Neuronal stem cell (in vitro differentiated cells): ENCODE measurements around the gene SLC38A1.
"Not testable (repeated sequence)": the region's sequence is repeated elsewhere in the genome, so short reads cannot be mapped to it uniquely, and the experiment has no call there.

ENCODE experiments used
- DNase-seq: peaks from one replicate; pipeline ENCODE4 v3.0.0-alpha.2; 2013; ENCODE audit warnings: low spot score
- H2AFZ ChIP-seq: one replicate; pipeline ENCODE4 v1.6.1; 2013; ENCODE audit warnings: mild to moderate bottlenecking, low read length, inconsistent platforms
- H2AK5ac ChIP-seq: 2 replicates; pipeline ENCODE4 v1.6.1; 2013; ENCODE audit warnings: low read depth, mild to moderate bottlenecking, inconsistent platforms, low read length, moderate library complexity, mixed read lengths
- H2BK120ac ChIP-seq: 2 replicates; pipeline ENCODE4 v1.6.1; 2013; ENCODE audit warnings: low read depth, mild to moderate bottlenecking, inconsistent platforms, low read length, moderate library complexity, mixed read lengths
- H2BK12ac ChIP-seq: one replicate; pipeline ENCODE4 v1.6.1; 2013; ENCODE audit warnings: low read length, inconsistent platforms
- H2BK15ac ChIP-seq: 2 replicates; pipeline ENCODE4 v1.6.1; 2013; ENCODE audit warnings: mild to moderate bottlenecking, low read length, inconsistent platforms, mixed read lengths
- H2BK5ac ChIP-seq: one replicate; pipeline ENCODE4 v1.6.1; 2013; ENCODE audit warnings: inconsistent platforms, mild to moderate bottlenecking, low read length, moderate library complexity
- H3K14ac ChIP-seq: one replicate; pipeline ENCODE4 v1.6.1; 2013; ENCODE audit warnings: low read length, inconsistent platforms
- H3K18ac ChIP-seq: 2 replicates; pipeline ENCODE4 v1.6.1; 2013; ENCODE audit warnings: low read length, inconsistent platforms
- H3K23ac ChIP-seq: 2 replicates; pipeline ENCODE4 v1.6.1; 2013; ENCODE audit warnings: low read depth, mild to moderate bottlenecking, mixed read lengths, low read length, inconsistent platforms; ENCODE audit not compliant: poor library complexity
- H3K27ac ChIP-seq: replicated peaks from 3 replicates; pipeline ENCODE4 v1.5.1; 2013; ENCODE audit warnings: low read length, inconsistent platforms
- H3K27me3 ChIP-seq, 3 experiments: 2 replicates each; pipeline ENCODE4 v1.6.1; 2013; ENCODE audit warnings: low read length in 3 of 3, mild to moderate bottlenecking in 2 of 3, inconsistent platforms in 1 of 3, low read depth in 1 of 3, mixed read lengths in 1 of 3, moderate library complexity in 1 of 3; ENCODE audit not compliant: control insufficient read depth in 3 of 3, insufficient read depth in 3 of 3
- H3K36me3 ChIP-seq, 2 donors: replicated peaks in 1 of 2; 2 replicates each; pipeline ENCODE4 v1.6.1; 2013; ENCODE audit warnings: low read length in 2 of 2; ENCODE audit not compliant: control insufficient read depth in 2 of 2, insufficient read depth in 2 of 2
- H3K4ac ChIP-seq: 2 replicates; pipeline ENCODE4 v1.6.1; 2013; ENCODE audit warnings: inconsistent platforms, mild to moderate bottlenecking, low read length, moderate library complexity
- H3K4me1 ChIP-seq, 2 donors: 1 replicate in 1 of 2; 2 replicates in 1 of 2; pipeline ENCODE4 v1.6.1; 2013; ENCODE audit warnings: low read length in 2 of 2, low read depth in 1 of 2; ENCODE audit not compliant: control insufficient read depth in 2 of 2, insufficient read depth in 1 of 2
- H3K4me2 ChIP-seq: one replicate; pipeline ENCODE4 v1.6.1; 2013; ENCODE audit warnings: mild to moderate bottlenecking, low read length, inconsistent platforms; ENCODE audit not compliant: insufficient read depth, poor library complexity, severe bottlenecking
- H3K4me3 ChIP-seq, 2 donors: 2 replicates each; pipeline ENCODE4 v1.5.1; 2013; ENCODE audit warnings: low read length in 2 of 2, mild to moderate bottlenecking in 2 of 2, inconsistent platforms in 1 of 2, moderate library complexity in 1 of 2
- H3K79me1 ChIP-seq: one replicate; pipeline ENCODE4 v1.6.1; 2013; ENCODE audit warnings: low read depth, mild to moderate bottlenecking, inconsistent platforms, low read length, moderate library complexity
- H3K9ac ChIP-seq: one replicate; pipeline ENCODE4 v1.6.1; 2013; ENCODE audit warnings: mild to moderate bottlenecking, low read depth, low read length, inconsistent platforms; ENCODE audit not compliant: poor library complexity
- H3K9me3 ChIP-seq, 2 donors: replicated peaks in 1 of 2; 2 replicates each; pipeline versions ENCODE3 to v1.6.1; 2013; ENCODE audit warnings: low read length in 2 of 2, mild to moderate bottlenecking in 2 of 2, inconsistent platforms in 1 of 2, low read depth in 1 of 2, mixed read lengths in 1 of 2, moderate library complexity in 1 of 2; ENCODE audit not compliant: control insufficient read depth in 2 of 2, insufficient read depth in 1 of 2
- H4K8ac ChIP-seq: one replicate; pipeline ENCODE4 v1.6.1; 2013; ENCODE audit warnings: low read depth, mild to moderate bottlenecking, inconsistent platforms, low read length, moderate library complexity
- H4K91ac ChIP-seq: one replicate; pipeline ENCODE4 v1.6.1; 2013; ENCODE audit warnings: low read length, low read depth, mild to moderate bottlenecking, inconsistent platforms; ENCODE audit not compliant: poor library complexity
- WGBS, 2 donors: extraction: QIAGEN DNeasy Blood & Tissue Kit; methylation state at CpG; one replicate each; pipeline ENCODE4 v1.1.7; 2013; ENCODE audit warnings: missing lambda C conversion rate in 2 of 2, mixed read lengths in 1 of 2; ENCODE audit not compliant: insufficient read length in 2 of 2, insufficient replicate concordance in 1 of 2; ENCODE audit errors: extremely low coverage in 2 of 2; 5-methylcytosine and 5-hydroxymethylcytosine counted together

The SLC38A1 gene

DNA sequence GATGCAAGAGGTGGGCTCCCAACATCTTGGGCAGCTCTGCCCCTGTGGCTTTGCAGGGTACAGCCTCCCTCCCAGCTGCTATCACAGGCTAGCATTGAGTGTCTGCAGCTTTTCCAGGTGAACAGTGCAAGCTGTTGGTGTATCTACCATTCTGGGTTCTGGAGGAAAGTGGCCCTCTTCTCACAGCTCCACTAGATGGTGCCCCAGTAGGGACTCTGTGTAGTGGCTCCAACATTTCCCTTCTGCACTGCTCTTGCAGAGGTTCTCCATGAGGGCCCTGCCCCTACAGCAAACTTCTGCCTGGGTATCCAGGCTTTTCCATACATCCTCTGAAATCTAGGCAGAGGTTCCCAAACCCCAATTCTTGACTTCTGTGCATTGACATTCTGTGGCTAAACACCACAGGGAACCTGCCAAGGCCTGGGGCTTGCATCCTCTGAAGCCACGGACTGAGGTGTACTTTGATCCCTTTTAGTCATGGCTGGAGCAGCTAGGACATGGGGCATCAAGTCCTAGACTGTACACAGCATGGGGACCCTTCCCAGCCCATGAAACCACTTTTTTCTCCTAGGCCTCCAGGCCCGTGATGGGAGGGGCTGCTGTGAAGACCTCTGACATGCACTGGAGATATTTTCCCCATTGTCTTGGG lies 24.0 kb upstream of the SLC38A1 start:
- Histone ChIP-seq H3K27ac (no peak overlapping the region), H3K23ac (no peak overlapping the region), H2AFZ (no peak overlapping the region), H2AK5ac (no peak overlapping the region), H3K14ac (no peak overlapping the region), H4K8ac (no peak overlapping the region), H3K4me1 (no peaks in the 10 kb centered on the region), H3K27me3 (peaks cover 0 to 6% (median 0%) of the 10 kb centered on the region in 3 experiments), H2BK15ac (no peak overlapping the region), H2BK5ac (no peak overlapping the region), H4K91ac (no peak overlapping the region), H3K4me3 (no peak overlapping the region), H3K4ac (no peak overlapping the region), H3K4me2 (no peak overlapping the region), H3K18ac (no peak overlapping the region), H3K9ac (no peak overlapping the region), H2BK120ac (no peak overlapping the region), H2BK12ac (no peak overlapping the region), H3K9me3 (no peaks in the 10 kb centered on the region), H3K36me3 (no peaks in the 10 kb centered on the region), H3K79me1 (peaks cover 2% of the 10 kb centered on the region)
- no CpG with 5 or more reads among the region's 2 CpGs for WGBS, 2 donors
- DNase-seq, result no peak

DNA sequence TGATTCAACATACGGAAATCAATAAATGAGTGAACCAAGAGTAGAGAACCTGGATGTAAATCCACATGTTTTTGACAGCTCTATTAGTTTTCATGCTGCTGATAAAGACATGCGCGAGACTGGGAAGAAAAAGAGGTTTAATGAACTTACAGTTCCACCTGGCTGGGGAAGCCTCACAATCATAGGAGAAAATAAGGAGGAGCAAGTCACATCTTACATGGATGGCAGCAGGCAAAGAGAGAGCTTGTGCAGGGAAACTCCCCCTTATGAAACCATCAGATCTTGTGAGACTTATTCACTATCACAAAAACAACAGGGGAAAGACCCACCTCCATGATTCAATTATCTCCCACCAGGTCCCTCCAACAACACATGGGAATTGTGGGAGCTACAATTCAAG lies 23.1 kb upstream of the SLC38A1 start:
- not testable (repeated sequence) for H2BK15ac ChIP-seq, H2BK120ac ChIP-seq, H3K27me3 ChIP-seq, H3K27ac ChIP-seq, H3K9ac ChIP-seq, DNase-seq, H2AFZ ChIP-seq, H3K36me3 ChIP-seq, H4K8ac ChIP-seq, H3K9me3 ChIP-seq, H2AK5ac ChIP-seq, H4K91ac ChIP-seq, H3K14ac ChIP-seq, H2BK12ac ChIP-seq, H3K23ac ChIP-seq, H3K4me3 ChIP-seq, H2BK5ac ChIP-seq, H3K79me1 ChIP-seq, H3K4me1 ChIP-seq, H3K4ac ChIP-seq, H3K18ac ChIP-seq, H3K4me2 ChIP-seq
- no CpG with 5 or more reads among the region's 3 CpGs for WGBS, 2 donors

DNA sequence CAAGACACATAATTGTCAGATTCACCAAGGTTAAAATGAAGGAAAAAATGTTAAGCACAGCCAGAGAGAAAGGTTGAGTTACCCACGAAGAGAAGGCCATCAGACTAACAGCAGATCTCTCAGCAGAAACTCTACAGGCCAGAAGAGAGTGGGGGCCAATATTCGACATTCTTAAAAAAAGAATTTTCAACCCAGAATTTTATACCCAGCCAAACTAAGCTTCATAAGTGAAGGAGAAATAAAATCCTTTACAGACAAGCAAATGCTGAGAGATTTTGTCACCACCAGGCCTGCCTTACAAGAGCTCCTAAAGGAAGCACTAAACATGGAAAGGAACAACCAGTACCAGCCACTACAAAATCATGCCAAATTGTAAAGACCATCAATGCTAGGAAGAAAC lies 16.3 kb upstream of the SLC38A1 start:
- not testable (repeated sequence) for H3K14ac ChIP-seq, H4K91ac ChIP-seq, H3K4me1 ChIP-seq, H2AFZ ChIP-seq, H3K36me3 ChIP-seq, H3K18ac ChIP-seq, H3K4ac ChIP-seq, H3K27ac ChIP-seq, H3K4me2 ChIP-seq, H4K8ac ChIP-seq, H3K9ac ChIP-seq, H3K79me1 ChIP-seq, H2BK15ac ChIP-seq, H3K27me3 ChIP-seq, H2BK120ac ChIP-seq, H3K23ac ChIP-seq, DNase-seq, H2BK5ac ChIP-seq, H3K4me3 ChIP-seq, H2BK12ac ChIP-seq, H2AK5ac ChIP-seq
- WGBS, 2 donors, result no CpG with 5 or more reads among the region's 2 CpGs
- H3K9me3 ChIP-seq, result peaks cover 0 to 10% of the 10 kb centered on the region in 2 donors

DNA sequence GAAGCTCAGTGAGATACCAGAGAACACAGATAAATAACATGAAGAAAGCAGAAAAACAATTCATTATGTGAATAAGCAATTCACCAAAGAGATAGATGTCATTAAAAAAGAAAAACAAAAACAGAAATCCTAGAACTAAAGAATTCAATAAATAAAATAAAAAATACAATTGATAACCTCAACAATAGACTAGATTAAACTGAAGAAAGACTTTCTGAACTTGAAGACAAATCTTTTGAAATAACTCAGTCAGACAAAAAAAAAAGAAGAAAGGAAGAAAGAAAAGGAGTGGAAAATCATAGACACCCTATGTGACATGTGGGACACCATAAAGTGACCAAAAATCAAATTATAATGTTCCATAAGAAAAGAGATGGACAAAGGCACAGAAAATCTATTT lies 14.0 kb upstream of the SLC38A1 start:
- Histone ChIP-seq H4K8ac (no peak overlapping the region), H2BK15ac (no peak overlapping the region), H3K23ac (no peak overlapping the region), H3K9me3 (peaks cover 0 to 10% of the 10 kb centered on the region in 2 donors), H3K14ac (no peak overlapping the region), H3K9ac (no peak overlapping the region), H2AK5ac (no peak overlapping the region), H3K27ac (no peak overlapping the region), H3K4me1 (no peaks in the 10 kb centered on the region), H2AFZ (no peak overlapping the region), H3K4ac (no peak overlapping the region), H4K91ac (no peak overlapping the region), H3K4me3 (no peak overlapping the region), H2BK120ac (no peak overlapping the region), H3K18ac (no peak overlapping the region), H3K36me3 (no peaks in the 10 kb centered on the region), H3K27me3 (no peaks in the 10 kb centered on the region), H3K4me2 (no peak overlapping the region), H3K79me1 (peaks cover 3% of the 10 kb centered on the region), H2BK5ac (no peak overlapping the region), H2BK12ac (no peak overlapping the region)
- no peak for DNase-seq
